ENCODE data around the gene MYADM.
A peak's percentile ranks its signal among the peaks of the same experiment; 100 is the strongest.

The MYADM gene

DNA sequence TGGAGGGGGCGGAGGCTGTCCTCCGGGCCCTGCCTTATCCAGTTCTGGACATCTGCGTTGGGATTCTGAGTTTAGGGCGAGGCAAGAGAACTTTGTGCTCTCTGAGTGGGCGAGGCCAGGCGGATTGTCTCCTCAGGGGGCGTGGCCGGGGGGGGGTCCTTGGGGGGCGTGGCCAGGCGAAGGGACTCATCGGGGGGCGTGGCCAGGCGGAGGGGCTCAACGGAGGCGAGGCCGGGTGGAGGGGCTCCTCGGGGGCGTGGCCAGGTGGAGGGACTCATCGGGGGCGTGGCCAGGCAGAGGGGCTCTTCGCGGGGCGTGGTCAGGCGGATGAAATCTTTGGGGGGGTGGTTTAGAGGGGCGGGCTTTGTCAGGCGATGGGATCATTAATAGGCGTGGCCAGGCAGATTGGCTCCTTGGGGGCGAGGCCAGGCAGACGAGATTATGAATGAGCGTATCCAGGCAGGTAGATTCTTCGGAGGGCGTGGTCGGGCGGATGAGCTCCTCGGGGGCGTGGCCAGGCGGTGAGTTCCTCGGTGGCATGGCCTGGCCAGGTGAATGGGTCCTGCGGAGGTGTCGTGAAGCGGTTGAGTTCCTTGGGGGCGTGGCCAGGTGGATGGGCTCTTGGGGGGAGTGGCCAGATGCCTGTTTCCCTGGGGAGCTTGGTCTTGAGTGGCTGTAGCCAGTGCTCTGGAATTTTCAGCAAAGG is 31.1 kb downstream of the MYADM start (continued):
- TF ChIP-seq KLF8 (tag by site-specific recombination; IDR thresholded peaks at IDR 0.05) (peak; percentile 71; the same call in 1 of the 2 replicates), ZFHX2 (tag by site-specific recombination; conservative IDR thresholded peaks at IDR 0.05) (no peak)

DNA sequence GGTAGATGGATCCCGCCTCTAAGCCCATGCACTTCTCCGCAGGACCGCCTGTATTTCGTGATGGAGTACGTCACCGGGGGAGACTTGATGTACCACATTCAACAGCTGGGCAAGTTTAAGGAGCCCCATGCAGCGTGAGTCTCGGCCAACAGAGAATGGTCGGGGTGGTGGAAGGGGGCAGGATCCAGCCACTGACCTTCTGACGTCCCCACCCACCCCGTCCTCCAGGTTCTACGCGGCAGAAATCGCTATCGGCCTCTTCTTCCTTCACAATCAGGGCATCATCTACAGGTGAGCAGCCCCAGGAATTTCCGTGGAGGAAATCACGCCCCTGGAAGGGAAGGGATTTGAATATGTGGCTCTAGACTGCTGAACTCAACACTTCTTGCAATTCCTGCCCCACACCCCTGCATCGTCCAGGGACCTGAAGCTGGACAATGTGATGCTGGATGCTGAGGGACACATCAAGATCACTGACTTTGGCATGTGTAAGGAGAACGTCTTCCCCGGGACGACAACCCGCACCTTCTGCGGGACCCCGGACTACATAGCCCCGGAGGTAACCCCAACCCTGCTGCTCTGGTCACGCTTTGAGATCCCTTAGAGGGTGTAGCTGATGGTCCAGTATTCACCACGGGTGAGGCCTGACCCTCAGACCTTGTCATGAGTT is 32.6 kb downstream of the MYADM start:
- Histone ChIP-seq H3K27ac (ENCODE audit: extremely low read depth, low read depth, low read length) (no peak overlapping the region), H3K4me3 (ENCODE audit: low read depth, low read length) (no peak overlapping the region), H3K9me3 (ENCODE audit: control insufficient read depth, insufficient read depth, low read depth, low read length) (no peaks in the 10 kb centered on the region), H3K4me1 (ENCODE audit: control insufficient read depth, insufficient read depth, low read length) (no peaks in the 10 kb centered on the region), H3K36me3 (ENCODE audit: control insufficient read depth in 2 of 2, insufficient read depth in 1 of 2, low read length in 2 of 2) (no peaks in the 10 kb centered on the region)
- TF ChIP-seq ZNF132 (tag by site-specific recombination; IDR thresholded peaks at IDR 0.05; ENCODE audit: borderline replicate concordance) (no peak), ZNF544 (tag by site-specific recombination; IDR thresholded peaks at IDR 0.05) (no peak), ZNF280D (tag by site-specific recombination; IDR thresholded peaks at IDR 0.05) (no peak), GLI2 (tag by site-specific recombination; IDR thresholded peaks at IDR 0.05; ENCODE audit: borderline replicate concordance, low read depth) (no peak), WT1 (tag by site-specific recombination; IDR thresholded peaks at IDR 0.05) (no peak), ZNF623 (tag by site-specific recombination; IDR thresholded peaks at IDR 0.05) (no peak), ZNF768 (tag by site-specific recombination; IDR thresholded peaks at IDR 0.05) (no peak), ZNF366 (tag by site-specific recombination; conservative IDR thresholded peaks at IDR 0.05) (no peak), MYNN (tag by site-specific recombination; IDR thresholded peaks at IDR 0.05; ENCODE audit: borderline replicate concordance) (no peak), KLF8 (tag by site-specific recombination; IDR thresholded peaks at IDR 0.05) (no peak), OVOL3 (tag by site-specific recombination; IDR thresholded peaks at IDR 0.05) (no peak), ZBTB44 (tag by site-specific recombination; IDR thresholded peaks at IDR 0.05) (no peak), ZNF645 (tag by site-specific recombination; IDR thresholded peaks at IDR 0.05) (no peak), ZNF791 (tag by site-specific recombination; IDR thresholded peaks at IDR 0.05) (no peak), ZNF19 (tag by site-specific recombination; IDR thresholded peaks at IDR 0.05; ENCODE audit: low read depth) (no peak), ZNF654 (tag by site-specific recombination; IDR thresholded peaks at IDR 0.05; ENCODE audit: low read depth) (no peak), ZNF223 (tag by site-specific recombination; IDR thresholded peaks at IDR 0.05) (no peak)
- TF ChIP-seq, protein P1, sequence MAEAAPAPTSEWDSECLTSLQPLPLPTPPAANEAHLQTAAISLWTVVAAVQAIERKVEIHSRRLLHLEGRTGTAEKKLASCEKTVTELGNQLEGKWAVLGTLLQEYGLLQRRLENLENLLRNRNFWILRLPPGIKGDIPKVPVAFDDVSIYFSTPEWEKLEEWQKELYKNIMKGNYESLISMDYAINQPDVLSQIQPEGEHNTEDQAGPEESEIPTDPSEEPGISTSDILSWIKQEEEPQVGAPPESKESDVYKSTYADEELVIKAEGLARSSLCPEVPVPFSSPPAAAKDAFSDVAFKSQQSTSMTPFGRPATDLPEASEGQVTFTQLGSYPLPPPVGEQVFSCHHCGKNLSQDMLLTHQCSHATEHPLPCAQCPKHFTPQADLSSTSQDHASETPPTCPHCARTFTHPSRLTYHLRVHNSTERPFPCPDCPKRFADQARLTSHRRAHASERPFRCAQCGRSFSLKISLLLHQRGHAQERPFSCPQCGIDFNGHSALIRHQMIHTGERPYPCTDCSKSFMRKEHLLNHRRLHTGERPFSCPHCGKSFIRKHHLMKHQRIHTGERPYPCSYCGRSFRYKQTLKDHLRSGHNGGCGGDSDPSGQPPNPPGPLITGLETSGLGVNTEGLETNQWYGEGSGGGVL (tag by site-specific recombination; IDR thresholded peaks at IDR 0.05), result no peak
- TF ChIP-seq, protein P2, sequence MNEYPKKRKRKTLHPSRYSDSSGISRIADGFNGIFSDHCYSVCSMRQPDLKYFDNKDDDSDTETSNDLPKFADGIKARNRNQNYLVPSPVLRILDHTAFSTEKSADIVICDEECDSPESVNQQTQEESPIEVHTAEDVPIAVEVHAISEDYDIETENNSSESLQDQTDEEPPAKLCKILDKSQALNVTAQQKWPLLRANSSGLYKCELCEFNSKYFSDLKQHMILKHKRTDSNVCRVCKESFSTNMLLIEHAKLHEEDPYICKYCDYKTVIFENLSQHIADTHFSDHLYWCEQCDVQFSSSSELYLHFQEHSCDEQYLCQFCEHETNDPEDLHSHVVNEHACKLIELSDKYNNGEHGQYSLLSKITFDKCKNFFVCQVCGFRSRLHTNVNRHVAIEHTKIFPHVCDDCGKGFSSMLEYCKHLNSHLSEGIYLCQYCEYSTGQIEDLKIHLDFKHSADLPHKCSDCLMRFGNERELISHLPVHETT (tag by site-specific recombination; IDR thresholded peaks at IDR 0.05), result no peak
- ChIA-PET POLR2A (no interaction called here), CTCF (interaction anchor here (1.1 kb wide), 1 partner anchor 108 kb away, joined by 3 read pairs; no protein-coding TSS in a partner anchor)
